ENCODE results near the gene MOB3A. TPM values are rescaled to one million over a fixed set of nuclear protein-coding genes. Genes with fewer than 3 reads are reported as not detected.

The MOB3A gene
- total and polyA plus RNA-seq, 12 donors, result 5.5 to 54.0 (median 37.1) TPM

DNA sequence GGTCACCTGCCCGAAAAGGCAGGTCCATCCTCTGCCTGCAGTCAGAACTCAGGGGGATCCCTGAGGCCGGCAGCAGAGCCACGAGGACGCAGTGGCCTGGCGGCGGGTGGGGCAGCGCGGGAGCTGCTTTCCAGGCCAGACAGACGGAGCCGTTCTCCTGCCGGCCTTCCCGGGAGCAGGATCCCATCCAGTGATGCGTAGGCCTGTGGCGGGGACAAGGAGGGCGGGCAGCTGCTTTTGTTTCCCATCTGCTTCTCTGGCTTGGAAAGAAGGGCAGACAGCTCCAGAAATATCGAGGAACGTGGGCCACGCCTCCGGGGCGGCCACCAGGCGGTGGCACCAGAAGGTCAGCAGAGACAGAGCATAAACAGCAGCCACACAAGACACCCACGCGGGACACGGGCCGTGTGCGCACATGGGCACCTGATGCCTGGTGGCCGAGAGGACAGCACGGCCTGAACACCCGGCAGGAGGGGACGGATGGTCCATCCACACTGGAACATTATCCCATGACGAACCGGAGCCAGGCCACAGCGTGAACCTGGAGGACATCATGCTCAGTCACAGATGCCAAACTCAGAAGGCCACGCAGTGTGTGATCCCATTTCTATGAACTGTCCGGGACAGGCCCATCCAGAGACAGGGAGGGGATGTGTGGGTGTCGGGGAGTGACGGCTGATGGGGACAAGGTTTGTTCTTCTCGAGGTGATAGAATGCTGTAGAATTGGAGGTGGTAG lies 31.2 kb downstream of the MOB3A start:
- intact Hi-C loops (cut with DNase I), result no loop called here

DNA sequence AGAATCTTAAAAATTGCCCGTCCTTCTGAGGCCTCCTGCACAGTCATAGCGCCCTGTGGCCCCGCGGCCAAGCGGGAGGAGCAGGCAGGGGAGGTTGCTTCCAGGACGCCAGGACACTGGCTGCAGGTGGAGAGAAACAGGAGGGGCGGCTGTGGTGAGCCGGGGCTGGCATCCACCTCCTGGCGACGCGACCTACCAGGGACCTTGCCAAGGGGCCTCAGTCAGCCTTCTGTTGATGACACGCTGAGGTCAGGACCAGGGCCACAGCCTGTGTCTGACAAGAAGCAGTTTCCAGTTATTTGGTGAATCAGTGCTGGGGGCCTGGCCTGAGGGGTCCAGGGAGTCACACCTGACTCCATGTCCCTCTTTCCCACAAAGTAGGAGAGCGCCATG lies 31.7 kb downstream of the MOB3A start:
- Histone ChIP-seq H3K9me3 (replicated peaks in 1 of 3) (no peaks in the 10 kb centered on the region), H3K27ac (peak overlapping the region; percentile 88 to 100 (median 96)), H3K36me3 (replicated peaks in 1 of 2) (no peaks in the 10 kb centered on the region), H3K4me1 (replicated peaks in 1 of 2) (peaks cover 43 to 50% of the 10 kb centered on the region in 2 donors), H3K4me3 (no peak overlapping the region), H3K27me3 (no peaks in the 10 kb centered on the region)
- 43 to 57% (median 47%) methylated on average over 10 to 13 of the region's 13 CpGs for WGBS, 4 donors
- peak; percentile 69 to 87 (median 84) for DNase-seq
- intact Hi-C loops (cut with DNase I), result no loop called here
- TF ChIP-seq, protein P1, sequence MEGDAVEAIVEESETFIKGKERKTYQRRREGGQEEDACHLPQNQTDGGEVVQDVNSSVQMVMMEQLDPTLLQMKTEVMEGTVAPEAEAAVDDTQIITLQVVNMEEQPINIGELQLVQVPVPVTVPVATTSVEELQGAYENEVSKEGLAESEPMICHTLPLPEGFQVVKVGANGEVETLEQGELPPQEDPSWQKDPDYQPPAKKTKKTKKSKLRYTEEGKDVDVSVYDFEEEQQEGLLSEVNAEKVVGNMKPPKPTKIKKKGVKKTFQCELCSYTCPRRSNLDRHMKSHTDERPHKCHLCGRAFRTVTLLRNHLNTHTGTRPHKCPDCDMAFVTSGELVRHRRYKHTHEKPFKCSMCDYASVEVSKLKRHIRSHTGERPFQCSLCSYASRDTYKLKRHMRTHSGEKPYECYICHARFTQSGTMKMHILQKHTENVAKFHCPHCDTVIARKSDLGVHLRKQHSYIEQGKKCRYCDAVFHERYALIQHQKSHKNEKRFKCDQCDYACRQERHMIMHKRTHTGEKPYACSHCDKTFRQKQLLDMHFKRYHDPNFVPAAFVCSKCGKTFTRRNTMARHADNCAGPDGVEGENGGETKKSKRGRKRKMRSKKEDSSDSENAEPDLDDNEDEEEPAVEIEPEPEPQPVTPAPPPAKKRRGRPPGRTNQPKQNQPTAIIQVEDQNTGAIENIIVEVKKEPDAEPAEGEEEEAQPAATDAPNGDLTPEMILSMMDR (IDR thresholded peaks at IDR 0.05), result no peak
- no peak for TF ChIP-seq POLR2A (IDR thresholded peaks at IDR 0.05)

More for the DNA sequence above, 31.2 kb downstream of the MOB3A start:
- Histone ChIP-seq H3K4me3 (no peak overlapping the region), H3K9me3 (replicated peaks in 1 of 3) (no peaks in the 10 kb centered on the region), H3K27me3 (no peaks in the 10 kb centered on the region), H3K27ac (peak overlapping the region; percentile 88 to 100 (median 96)), H3K4me1 (replicated peaks in 1 of 2) (peaks cover 43 to 50% of the 10 kb centered on the region in 2 donors), H3K36me3 (replicated peaks in 1 of 2) (no peaks in the 10 kb centered on the region)
- peak; percentile 72 to 93 (median 80) for DNase-seq
- TF ChIP-seq, protein P1 (IDR thresholded peaks at IDR 0.05), result peak in 5 of 6 experiments; percentile 18 to 53 (median 45)
- TF ChIP-seq POLR2A (IDR thresholded peaks at IDR 0.05), result peak in 1 of 2 donors; percentile 77
- 38 to 53% (median 43%) methylated on average over 9 to 38 of the region's 38 CpGs for WGBS, 4 donors

DNA sequence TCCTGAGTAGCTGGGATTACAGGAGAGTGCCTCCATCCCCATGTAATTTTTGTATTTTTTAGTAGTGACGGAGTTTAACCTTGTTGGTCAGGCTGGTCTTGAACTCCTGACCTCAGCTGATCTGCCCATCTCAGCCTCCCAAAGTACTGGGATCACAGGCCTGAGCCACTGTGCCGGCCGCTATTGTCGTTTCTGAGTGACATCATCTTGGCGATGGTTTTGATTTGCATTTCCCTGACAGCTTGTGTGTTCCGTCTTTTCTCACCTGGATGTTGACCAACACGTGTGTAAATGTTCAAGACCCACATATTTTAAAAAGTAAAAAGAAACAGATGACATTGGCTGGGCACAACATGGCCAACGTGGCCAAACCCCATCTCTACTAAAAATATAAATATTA lies 32.3 kb downstream of the MOB3A start:
- intact Hi-C loops (cut with DNase I), result no loop called here
- Histone ChIP-seq H3K27ac (peak overlapping the region; percentile 88 to 100 (median 96)), H3K27me3 (no peaks in the 10 kb centered on the region), H3K36me3 (replicated peaks in 1 of 2) (no peaks in the 10 kb centered on the region), H3K9me3 (replicated peaks in 1 of 3) (no peaks in the 10 kb centered on the region), H3K4me3 (no peak overlapping the region), H3K4me1 (replicated peaks in 1 of 2) (peaks cover 44 to 53% of the 10 kb centered on the region in 2 donors)
- TF ChIP-seq, protein P1 (IDR thresholded peaks at IDR 0.05), result no peak
- no peak for TF ChIP-seq POLR2A (IDR thresholded peaks at IDR 0.05)
- no peak for DNase-seq
- 46 to 74% (median 72%) methylated on average over 8 of the region's 8 CpGs for WGBS, 4 donors

DNA sequence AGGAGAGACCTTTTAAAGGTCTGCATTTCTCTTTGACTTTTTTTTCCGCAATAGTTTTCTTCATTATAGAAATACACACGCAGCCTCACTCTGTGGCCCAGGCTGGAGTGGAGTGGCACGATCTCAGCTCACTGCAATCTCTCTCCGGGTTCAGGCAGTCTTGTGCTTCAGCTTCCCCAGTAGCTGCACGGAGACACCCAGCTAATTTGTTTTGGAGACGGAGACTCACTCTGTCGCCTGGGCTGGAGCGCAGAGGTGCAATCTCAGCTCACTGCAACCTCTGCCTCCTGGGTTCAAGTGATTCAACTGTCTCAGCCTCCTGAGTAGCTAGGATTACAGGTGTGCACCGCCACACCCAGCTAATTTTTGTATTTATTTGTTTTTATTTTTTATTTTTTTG lies 33.4 kb downstream of the MOB3A start:
- 78 to 90% (median 87%) methylated on average over 9 of the region's 9 CpGs for WGBS, 4 donors
- Histone ChIP-seq H3K4me3 (no peak overlapping the region), H3K27me3 (no peaks in the 10 kb centered on the region), H3K4me1 (replicated peaks in 1 of 2) (peaks cover 44 to 55% of the 10 kb centered on the region in 2 donors), H3K36me3 (replicated peaks in 1 of 2) (no peaks in the 10 kb centered on the region), H3K27ac (peak overlapping the region in 2 of 5 donors; percentile 98 to 100), H3K9me3 (replicated peaks in 1 of 3) (no peaks in the 10 kb centered on the region)
- intact Hi-C loops (cut with DNase I), result no loop called here
- no peak for DNase-seq
- TF ChIP-seq, protein P1 (IDR thresholded peaks at IDR 0.05), result no peak
- no peak for TF ChIP-seq POLR2A (IDR thresholded peaks at IDR 0.05)

Measured in adrenal gland (tissue), 12 donors.